ENCODE results near the gene CDX2.

- TF ChIP-seq CTCF (IDR thresholded peaks at IDR 0.05) (no peak), EP300 (IDR thresholded peaks at IDR 0.05) (no peak), POLR2A (IDR thresholded peaks at IDR 0.05) (no peak), POLR2AphosphoS5 (IDR thresholded peaks at IDR 0.05) (no peak)
These were observed 9.3 kb upstream of the CDX2 start for GRCh38 chr13:27978301-27978968.
